Neural progenitor cell (in vitro differentiated cells): ENCODE data around the gene ZNF569.

Source experiments
- CTCF ChIP-seq: fragments of 200-600 bp; sonication (generic); IDR thresholded peaks from 2 replicates; pipeline ENCODE4 v1.5.1; 2017; ENCODE audit warnings: antibody characterized with exemption, mild to moderate bottlenecking
- EZH2 ChIP-seq: fragments of 200-600 bp; sonication (generic); IDR thresholded peaks from 2 replicates; pipeline ENCODE4 v1.6.1; 2017; ENCODE audit warnings: antibody characterized with exemption, mild to moderate bottlenecking, moderate library complexity
- EZH2phosphoT487 ChIP-seq: fragments of 200-600 bp; sonication (generic); IDR thresholded peaks from 2 replicates; pipeline ENCODE4 v1.6.1; 2017; ENCODE audit warnings: antibody characterized with exemption

DNA sequence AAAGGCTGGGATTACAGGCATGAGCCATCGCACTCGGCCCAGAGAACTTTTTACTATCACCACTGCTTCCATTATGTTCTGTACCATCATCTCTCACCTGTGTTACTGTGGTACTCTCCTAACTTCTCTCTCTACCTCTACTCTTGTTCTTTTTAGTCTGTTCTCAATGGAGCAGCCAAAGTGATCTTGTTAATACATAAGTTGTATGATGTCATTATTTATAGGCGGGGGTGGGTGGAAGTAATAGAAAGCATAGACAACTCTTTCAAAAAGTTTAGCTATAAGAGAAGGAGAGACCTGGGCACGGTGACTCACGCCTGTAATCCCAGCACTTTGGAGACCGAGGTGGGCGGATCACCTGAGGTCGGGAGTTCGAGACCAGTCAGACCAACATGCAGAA, 4.9 kb upstream of the ZNF569 start:
- no peak for TF ChIP-seq EZH2phosphoT487
- TF ChIP-seq CTCF = no peak
- no peak for TF ChIP-seq EZH2
